ENCODE data around the gene PDIA2.

PDIA2 gene

DNA sequence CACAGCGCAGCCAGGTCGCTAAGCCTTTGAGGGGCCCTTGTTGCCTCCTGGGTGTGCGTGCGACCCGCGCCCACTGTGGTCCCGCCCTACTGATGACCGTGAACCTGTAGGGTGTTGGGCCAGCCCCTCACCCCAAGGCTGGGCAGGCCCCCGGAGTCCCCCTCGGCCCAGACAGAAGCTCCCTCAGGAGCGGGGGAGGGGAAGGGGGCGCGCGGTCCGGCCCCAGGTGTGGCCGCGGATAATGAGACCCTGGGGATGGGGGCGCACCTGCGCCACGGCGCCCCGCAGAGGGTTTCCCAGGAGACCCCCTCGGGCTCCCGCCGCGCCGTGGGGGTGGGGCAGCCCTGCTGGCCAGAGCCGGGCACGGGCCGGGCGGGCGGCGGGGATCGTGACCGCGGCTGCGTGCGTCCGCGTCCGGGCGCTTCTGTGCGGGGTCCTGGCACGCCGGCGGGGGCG, 2.9 kb upstream of the PDIA2 start (continued):
- TF ChIP-seq, protein P1, sequence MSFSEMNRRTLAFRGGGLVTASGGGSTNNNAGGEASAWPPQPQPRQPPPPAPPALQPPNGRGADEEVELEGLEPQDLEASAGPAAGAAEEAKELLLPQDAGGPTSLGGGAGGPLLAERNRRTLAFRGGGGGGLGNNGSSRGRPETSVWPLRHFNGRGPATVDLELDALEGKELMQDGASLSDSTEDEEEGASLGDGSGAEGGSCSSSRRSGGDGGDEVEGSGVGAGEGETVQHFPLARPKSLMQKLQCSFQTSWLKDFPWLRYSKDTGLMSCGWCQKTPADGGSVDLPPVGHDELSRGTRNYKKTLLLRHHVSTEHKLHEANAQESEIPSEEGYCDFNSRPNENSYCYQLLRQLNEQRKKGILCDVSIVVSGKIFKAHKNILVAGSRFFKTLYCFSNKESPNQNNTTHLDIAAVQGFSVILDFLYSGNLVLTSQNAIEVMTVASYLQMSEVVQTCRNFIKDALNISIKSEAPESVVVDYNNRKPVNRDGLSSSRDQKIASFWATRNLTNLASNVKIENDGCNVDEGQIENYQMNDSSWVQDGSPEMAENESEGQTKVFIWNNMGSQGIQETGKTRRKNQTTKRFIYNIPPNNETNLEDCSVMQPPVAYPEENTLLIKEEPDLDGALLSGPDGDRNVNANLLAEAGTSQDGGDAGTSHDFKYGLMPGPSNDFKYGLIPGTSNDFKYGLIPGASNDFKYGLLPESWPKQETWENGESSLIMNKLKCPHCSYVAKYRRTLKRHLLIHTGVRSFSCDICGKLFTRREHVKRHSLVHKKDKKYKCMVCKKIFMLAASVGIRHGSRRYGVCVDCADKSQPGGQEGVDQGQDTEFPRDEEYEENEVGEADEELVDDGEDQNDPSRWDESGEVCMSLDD (tag by site-specific recombination; IDR thresholded peaks at IDR 0.05): no peak
- TF ChIP-seq ZFP3 (tag by site-specific recombination; IDR thresholded peaks at IDR 0.05; ENCODE audit: low read depth) (no peak), KLF8 (tag by site-specific recombination; IDR thresholded peaks at IDR 0.05) (no peak)
- TF ChIP-seq, protein P2, sequence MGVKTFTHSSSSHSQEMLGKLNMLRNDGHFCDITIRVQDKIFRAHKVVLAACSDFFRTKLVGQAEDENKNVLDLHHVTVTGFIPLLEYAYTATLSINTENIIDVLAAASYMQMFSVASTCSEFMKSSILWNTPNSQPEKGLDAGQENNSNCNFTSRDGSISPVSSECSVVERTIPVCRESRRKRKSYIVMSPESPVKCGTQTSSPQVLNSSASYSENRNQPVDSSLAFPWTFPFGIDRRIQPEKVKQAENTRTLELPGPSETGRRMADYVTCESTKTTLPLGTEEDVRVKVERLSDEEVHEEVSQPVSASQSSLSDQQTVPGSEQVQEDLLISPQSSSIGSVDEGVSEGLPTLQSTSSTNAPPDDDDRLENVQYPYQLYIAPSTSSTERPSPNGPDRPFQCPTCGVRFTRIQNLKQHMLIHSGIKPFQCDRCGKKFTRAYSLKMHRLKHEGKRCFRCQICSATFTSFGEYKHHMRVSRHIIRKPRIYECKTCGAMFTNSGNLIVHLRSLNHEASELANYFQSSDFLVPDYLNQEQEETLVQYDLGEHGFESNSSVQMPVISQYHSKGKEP (tag by site-specific recombination; IDR thresholded peaks at IDR 0.05): no peak

DNA sequence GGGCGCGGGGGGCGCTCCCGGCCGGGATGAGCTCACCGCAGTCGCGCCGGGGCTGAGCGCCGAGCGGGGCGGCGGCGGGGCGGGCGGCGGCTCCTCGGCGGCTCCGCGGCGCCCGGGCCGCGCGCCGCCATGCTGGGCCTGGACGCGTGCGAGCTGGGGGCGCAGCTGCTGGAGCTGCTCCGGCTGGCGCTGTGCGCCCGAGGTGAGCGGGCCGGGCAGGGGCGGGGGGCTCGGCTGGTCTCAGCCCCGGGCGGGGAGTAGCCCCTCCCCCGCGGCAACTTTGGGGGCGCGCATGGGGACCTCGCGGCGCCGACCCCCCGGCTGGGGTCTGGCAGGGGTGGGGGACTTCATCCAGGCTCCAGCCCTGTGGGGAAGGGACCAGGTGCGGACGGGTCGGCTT, 2.4 kb upstream of the PDIA2 start, which contains the start of gene ARHGDIG:
Gene ARHGDIG, plus strand, starts transcription at position 40 of the 400 bp plus-strand sequence. Its CDS starts 90 bp downstream, at position 130.
- ChIA-PET CTCF (no interaction called here), POLR2A (no interaction called here)
- peaks cover 0 to 5% of the 10 kb centered on the region in 2 experiments; a peak in 1 of 3 replicates for H3K36me3 ChIP-seq (ENCODE audit: control insufficient read depth in 2 of 2, insufficient read depth in 1 of 2, low read length in 2 of 2)
- no peaks in the 10 kb centered on the region for H3K4me1 ChIP-seq (ENCODE audit: control insufficient read depth, insufficient read depth, low read length)
- TF ChIP-seq, protein P3, sequence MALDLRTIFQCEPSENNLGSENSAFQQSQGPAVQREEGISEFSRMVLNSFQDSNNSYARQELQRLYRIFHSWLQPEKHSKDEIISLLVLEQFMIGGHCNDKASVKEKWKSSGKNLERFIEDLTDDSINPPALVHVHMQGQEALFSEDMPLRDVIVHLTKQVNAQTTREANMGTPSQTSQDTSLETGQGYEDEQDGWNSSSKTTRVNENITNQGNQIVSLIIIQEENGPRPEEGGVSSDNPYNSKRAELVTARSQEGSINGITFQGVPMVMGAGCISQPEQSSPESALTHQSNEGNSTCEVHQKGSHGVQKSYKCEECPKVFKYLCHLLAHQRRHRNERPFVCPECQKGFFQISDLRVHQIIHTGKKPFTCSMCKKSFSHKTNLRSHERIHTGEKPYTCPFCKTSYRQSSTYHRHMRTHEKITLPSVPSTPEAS (tag by site-specific recombination; IDR thresholded peaks at IDR 0.05): no peak
- TF ChIP-seq ZNF600 (tag by site-specific recombination; IDR thresholded peaks at IDR 0.05) (no peak), GLIS2 (tag by site-specific recombination; IDR thresholded peaks at IDR 0.05) (peak; percentile 23; the same call in 1 of the 2 replicates), ZNF416 (tag by site-specific recombination; IDR thresholded peaks at IDR 0.05) (no peak), ZNF768 (tag by site-specific recombination; IDR thresholded peaks at IDR 0.05) (no peak), ZNF174 (tag by site-specific recombination; IDR thresholded peaks at IDR 0.05) (no peak), SP3 (tag by site-specific recombination; IDR thresholded peaks at IDR 0.05) (no peak)
- TF ChIP-seq, protein P4, sequence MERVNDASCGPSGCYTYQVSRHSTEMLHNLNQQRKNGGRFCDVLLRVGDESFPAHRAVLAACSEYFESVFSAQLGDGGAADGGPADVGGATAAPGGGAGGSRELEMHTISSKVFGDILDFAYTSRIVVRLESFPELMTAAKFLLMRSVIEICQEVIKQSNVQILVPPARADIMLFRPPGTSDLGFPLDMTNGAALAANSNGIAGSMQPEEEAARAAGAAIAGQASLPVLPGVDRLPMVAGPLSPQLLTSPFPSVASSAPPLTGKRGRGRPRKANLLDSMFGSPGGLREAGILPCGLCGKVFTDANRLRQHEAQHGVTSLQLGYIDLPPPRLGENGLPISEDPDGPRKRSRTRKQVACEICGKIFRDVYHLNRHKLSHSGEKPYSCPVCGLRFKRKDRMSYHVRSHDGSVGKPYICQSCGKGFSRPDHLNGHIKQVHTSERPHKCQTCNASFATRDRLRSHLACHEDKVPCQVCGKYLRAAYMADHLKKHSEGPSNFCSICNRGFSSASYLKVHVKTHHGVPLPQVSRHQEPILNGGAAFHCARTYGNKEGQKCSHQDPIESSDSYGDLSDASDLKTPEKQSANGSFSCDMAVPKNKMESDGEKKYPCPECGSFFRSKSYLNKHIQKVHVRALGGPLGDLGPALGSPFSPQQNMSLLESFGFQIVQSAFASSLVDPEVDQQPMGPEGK (tag by site-specific recombination; IDR thresholded peaks at IDR 0.05): peak; percentile 49; the same call in 1 of the 2 replicates
- TF ChIP-seq, protein P5, sequence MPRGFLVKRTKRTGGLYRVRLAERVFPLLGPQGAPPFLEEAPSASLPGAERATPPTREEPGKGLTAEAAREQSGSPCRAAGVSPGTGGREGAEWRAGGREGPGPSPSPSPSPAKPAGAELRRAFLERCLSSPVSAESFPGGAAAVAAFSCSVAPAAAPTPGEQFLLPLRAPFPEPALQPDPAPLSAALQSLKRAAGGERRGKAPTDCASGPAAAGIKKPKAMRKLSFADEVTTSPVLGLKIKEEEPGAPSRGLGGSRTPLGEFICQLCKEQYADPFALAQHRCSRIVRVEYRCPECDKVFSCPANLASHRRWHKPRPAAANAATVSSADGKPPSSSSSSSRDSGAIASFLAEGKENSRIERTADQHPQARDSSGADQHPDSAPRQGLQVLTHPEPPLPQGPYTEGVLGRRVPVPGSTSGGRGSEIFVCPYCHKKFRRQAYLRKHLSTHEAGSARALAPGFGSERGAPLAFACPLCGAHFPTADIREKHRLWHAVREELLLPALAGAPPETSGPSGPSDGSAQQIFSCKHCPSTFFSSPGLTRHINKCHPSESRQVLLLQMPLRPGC (tag by site-specific recombination; IDR thresholded peaks at IDR 0.05): no peak
- TF ChIP-seq, protein P6, sequence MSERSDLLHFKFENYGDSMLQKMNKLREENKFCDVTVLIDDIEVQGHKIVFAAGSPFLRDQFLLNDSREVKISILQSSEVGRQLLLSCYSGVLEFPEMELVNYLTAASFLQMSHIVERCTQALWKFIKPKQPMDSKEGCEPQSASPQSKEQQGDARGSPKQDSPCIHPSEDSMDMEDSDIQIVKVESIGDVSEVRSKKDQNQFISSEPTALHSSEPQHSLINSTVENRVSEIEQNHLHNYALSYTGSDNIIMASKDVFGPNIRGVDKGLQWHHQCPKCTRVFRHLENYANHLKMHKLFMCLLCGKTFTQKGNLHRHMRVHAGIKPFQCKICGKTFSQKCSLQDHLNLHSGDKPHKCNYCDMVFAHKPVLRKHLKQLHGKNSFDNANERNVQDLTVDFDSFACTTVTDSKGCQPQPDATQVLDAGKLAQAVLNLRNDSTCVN (tag by site-specific recombination; optimal IDR thresholded peaks at IDR 0.05): peak; percentile 27
- TF ChIP-seq, protein P7, sequence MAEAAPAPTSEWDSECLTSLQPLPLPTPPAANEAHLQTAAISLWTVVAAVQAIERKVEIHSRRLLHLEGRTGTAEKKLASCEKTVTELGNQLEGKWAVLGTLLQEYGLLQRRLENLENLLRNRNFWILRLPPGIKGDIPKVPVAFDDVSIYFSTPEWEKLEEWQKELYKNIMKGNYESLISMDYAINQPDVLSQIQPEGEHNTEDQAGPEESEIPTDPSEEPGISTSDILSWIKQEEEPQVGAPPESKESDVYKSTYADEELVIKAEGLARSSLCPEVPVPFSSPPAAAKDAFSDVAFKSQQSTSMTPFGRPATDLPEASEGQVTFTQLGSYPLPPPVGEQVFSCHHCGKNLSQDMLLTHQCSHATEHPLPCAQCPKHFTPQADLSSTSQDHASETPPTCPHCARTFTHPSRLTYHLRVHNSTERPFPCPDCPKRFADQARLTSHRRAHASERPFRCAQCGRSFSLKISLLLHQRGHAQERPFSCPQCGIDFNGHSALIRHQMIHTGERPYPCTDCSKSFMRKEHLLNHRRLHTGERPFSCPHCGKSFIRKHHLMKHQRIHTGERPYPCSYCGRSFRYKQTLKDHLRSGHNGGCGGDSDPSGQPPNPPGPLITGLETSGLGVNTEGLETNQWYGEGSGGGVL (tag by site-specific recombination; IDR thresholded peaks at IDR 0.05): no peak
- no peaks in the 10 kb centered on the region for H3K9me3 ChIP-seq (ENCODE audit: control insufficient read depth, insufficient read depth, low read depth, low read length)
- H3K4me3 ChIP-seq (ENCODE audit: low read depth, low read length): peak within 1 kb of the TSS; percentile 50
- peak within 1 kb of the TSS; percentile 64; the same call in 1 of the 2 replicates for H3K27ac ChIP-seq (ENCODE audit: extremely low read depth, low read depth, low read length)

Measured in HEK293 (cell line).